BJ (cell line): ENCODE measurements around the gene NOTO. TPM values are rescaled to one million over a fixed set of nuclear protein-coding genes. Genes with fewer than 3 reads are reported as not detected.

Source experiments
- CTCF ChIA-PET: fragments of 350-600 bp; formaldehyde crosslinking; extraction: SDS; loops from one replicate; lab custom pipeline; 2021; ENCODE audit warnings: antibody characterized with exemption, inconsistent platforms; lab: Yijun Ruan, JAX
- POLR2A ChIA-PET: fragments of 300-600 bp; sonication (Branson Sonifier 250); formaldehyde crosslinking; extraction: SDS; loops from one replicate; lab custom pipeline; 2021; ENCODE audit warnings: antibody characterized with exemption; lab: Charles Lee
- DNase-seq: peaks from one replicate; pipeline ENCODE4 v3.0.0-alpha.2; 2011; ENCODE audit warnings: low read depth
- H3K27me3 ChIP-seq: 2 replicates; pipeline ENCODE4 v1.6.0; 2011; ENCODE audit warnings: low read length; ENCODE audit not compliant: control insufficient read depth, insufficient read depth
- H3K36me3 ChIP-seq: 2 replicates; pipeline ENCODE4 v1.5.1; 2011; ENCODE audit warnings: low read length; ENCODE audit not compliant: control insufficient read depth, insufficient read depth
- H3K4me3 ChIP-seq: 2 replicates; pipeline ENCODE4 v1.5.1; 2011; ENCODE audit warnings: low read depth, mild to moderate bottlenecking, control low read depth, low read length
- polyA plus RNA-seq: library from polyadenylated mRNA; depleted of rRNA; stranded (reverse); fragments of >200 nt; gene quantifications from 2 replicates; pipeline ENCODE4 v1.2.3, GENCODE V29; 2011
- TF ChIP-seq, protein P1 (sequence below): IDR thresholded peaks from 2 replicates; pipeline ENCODE4 v1.5.1; 2011; ENCODE audit warnings: low read depth, mild to moderate bottlenecking, control low read depth, inconsistent platforms, low read length, moderate library complexity; ENCODE audit not compliant: insufficient read depth

Gene NOTO
- polyA plus RNA-seq, 1 experiment = not detected

DNA sequence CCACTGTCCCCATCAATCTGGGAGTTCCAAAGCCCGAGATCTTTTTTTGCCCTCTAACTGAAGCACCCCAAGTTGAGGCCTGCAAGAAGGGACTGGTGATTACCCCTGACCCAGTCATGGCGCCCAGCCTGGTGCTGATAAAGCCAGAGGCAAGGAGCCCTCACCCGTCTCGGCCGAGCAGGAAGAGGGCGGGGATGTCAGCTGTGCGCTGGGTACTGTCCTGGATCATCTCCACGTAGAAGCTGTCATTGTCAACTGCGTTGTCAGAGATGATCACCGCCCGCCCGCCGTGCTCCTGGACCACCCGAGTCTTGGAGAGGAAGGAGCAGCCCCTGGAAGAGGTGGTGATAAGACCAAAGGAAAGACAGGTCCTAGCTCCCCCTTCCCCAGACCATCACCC is 26.3 kb downstream of the NOTO start:
- POLR2A ChIA-PET = no interaction called here
- CTCF ChIA-PET = interaction anchor here (0.8 to 2.3 kb wide), 3 partner anchors 9 to 16 kb away, joined by 3 to 5 read pairs (median 4); no protein-coding TSS in a partner anchor
- Histone ChIP-seq H3K4me3 (no peak overlapping the region), H3K36me3 (peaks cover 9% of the 10 kb centered on the region), H3K27me3 (no peaks in the 10 kb centered on the region)
- TF ChIP-seq, protein P1, sequence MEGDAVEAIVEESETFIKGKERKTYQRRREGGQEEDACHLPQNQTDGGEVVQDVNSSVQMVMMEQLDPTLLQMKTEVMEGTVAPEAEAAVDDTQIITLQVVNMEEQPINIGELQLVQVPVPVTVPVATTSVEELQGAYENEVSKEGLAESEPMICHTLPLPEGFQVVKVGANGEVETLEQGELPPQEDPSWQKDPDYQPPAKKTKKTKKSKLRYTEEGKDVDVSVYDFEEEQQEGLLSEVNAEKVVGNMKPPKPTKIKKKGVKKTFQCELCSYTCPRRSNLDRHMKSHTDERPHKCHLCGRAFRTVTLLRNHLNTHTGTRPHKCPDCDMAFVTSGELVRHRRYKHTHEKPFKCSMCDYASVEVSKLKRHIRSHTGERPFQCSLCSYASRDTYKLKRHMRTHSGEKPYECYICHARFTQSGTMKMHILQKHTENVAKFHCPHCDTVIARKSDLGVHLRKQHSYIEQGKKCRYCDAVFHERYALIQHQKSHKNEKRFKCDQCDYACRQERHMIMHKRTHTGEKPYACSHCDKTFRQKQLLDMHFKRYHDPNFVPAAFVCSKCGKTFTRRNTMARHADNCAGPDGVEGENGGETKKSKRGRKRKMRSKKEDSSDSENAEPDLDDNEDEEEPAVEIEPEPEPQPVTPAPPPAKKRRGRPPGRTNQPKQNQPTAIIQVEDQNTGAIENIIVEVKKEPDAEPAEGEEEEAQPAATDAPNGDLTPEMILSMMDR = no peak
- no peak for DNase-seq

DNA sequence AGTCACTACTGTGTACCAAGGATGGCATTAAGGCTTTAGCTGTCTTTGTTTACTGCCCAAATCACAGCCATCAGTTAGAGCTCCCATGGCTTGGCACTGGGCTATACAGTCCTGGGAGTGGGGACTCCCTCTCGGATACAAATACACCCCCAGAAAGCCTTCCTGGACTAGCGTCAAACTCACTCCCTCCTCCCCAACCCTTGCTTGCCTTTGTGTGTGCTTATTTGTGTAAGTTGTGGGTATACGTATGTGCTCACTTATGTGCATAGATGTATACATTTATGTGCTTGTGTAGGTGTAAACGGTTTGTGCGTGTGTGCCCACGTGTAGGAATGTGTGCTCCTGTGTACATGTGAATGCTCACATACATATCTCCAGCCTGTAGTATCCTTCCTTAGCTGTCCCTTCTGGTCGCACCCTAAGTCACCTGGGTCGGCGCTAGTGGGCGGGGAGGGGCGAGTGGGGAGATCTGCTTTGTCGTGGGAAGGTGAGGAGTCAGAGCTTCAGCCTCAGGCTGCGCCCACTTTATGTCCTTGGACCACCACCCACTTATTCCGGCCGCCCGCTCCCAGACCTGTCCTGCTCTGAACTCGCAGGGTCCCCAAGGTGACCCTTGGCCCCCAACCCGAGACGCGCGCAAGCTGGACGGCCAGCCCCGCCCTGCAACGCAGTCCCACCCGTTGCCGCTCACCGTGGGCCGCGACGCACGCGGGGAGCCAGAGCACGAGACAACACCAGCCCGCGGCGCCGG is 30.2 kb downstream of the NOTO start:
- Histone ChIP-seq H3K36me3 (0 out of 2 replicates have a peak, but pooled peaks cover 1% of the 10 kb centered on the region), H3K4me3 (peak overlapping the region; percentile 91), H3K27me3 (no peaks in the 10 kb centered on the region)
- ChIA-PET POLR2A (interaction anchor here (1.0 kb wide), 2 partner anchors 8 to 55 kb away, joined by 4 read pairs; no protein-coding TSS in a partner anchor), CTCF (interaction anchor here (0.6 to 3.2 kb wide), 6 partner anchors 10 to 831 kb away, joined by 3 to 13 read pairs (median 3); no protein-coding TSS in a partner anchor)
- no peak for DNase-seq
- TF ChIP-seq, protein P1 = no peak

DNA sequence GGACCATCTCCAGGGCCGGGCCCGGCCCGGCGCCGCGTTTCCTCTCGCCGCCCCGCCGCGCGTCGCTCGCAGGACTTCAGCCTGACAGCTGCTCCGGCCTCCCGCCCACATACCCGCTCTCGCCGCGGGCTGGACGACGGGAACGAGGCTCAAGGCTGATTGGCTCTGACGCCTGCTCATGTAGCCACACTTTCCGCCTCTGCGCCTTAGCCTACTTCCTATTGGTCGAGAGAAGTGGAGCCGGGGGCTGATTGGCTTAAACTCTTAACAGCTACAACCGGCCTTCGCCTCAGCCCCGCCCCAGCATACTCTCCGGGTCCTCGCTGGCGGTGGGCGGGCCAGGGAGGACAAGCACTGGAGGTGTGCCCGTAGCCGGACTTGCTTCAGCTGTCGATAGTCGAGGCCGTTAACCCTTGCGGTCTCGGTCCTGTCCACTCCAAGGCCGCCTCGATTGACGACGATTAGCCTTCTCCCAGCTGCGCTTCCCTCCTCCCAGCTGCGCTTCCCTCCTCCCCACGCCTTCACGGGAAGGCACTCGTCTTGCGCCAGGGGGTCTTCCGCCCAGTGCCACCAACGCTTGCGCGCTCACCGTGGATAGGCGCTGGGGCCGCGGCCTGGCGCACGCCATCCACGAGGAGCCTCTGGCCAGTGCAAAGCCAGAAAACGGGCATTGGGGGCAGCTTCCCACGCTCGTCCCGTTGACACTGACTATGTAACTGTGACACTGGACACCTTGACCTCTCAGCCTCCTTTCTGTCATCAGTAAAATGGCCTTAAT is 31.0 kb downstream of the NOTO start, which contains the start of gene PRADC1:
Gene PRADC1 (minus strand): TSS at position 86 of the 778 bp plus-strand sequence. CDS start 79 bp downstream, at position 7.
- no peaks in the 10 kb centered on the region for H3K27me3 ChIP-seq
- TF ChIP-seq, protein P1 = no peak
- H3K4me3 ChIP-seq = peak within 1 kb of the TSS; percentile 91
- ChIA-PET CTCF (interaction anchor here (0.6 to 3.2 kb wide), 7 partner anchors 11 to 831 kb away, joined by 3 to 13 read pairs (median 3); no protein-coding TSS in a partner anchor), POLR2A (interaction anchor here (0.7 to 1.0 kb wide), 3 partner anchors 8 to 418 kb away, joined by 4 read pairs; no protein-coding TSS in a partner anchor)
- peak; percentile 99 for DNase-seq
- H3K36me3 ChIP-seq = 0 out of 2 replicates have a peak, but pooled peaks cover 1% of the 10 kb centered on the region

DNA sequence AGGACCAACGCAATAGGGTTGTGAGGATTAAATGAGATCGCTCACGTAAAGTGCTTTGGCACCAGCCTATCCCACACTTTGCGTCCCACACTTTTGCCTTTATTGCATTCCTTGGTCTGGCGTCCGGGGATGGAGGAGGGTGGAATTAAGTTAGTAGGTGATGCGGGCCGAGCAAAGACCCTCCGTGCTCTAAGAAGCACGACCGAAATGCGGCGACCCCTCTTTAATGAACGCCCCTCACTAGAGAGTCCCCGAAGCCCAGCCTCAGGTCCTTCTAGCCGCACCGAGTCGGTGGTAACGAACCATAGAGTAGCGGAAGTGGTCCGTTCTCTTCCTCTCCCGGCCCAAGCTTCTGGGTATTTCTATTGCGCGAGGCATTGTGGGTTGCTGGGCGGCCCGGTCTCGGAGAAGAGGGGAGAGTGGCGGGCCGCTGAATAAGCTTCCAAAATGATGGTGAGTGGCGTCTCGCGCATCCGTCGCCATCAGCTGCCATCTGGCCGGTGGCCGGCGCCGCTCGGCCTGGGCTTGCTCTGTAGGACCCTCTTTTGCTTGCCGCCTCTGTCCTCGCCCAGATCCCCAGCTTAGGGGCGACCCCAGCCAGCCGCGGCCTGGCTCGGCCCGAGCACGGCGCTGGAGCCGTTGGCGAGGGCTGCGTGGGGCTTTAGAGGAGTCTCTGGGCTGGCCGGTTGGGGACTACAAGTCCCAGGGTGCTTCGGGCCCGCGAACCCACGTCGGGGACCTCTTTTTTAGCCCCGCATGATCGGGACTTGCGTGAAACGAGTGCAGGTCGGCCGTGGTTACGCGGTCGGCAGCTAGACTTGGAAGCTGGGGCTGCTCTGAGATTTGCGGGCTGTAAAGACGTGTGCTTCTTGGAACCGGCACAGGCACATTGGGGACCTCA is 31.8 kb downstream of the NOTO start, which contains the start of gene CCT7:
Gene CCT7 (plus strand): TSS at position 377 of the 901 bp plus-strand sequence. CDS start 71 bp downstream, at position 448.
- peak within 1 kb of the TSS; percentile 91 for H3K4me3 ChIP-seq
- POLR2A ChIA-PET = interaction anchor here (0.7 to 1.0 kb wide), 2 partner anchors 57 to 419 kb away, joined by 4 read pairs; no protein-coding TSS in a partner anchor
- H3K36me3 ChIP-seq = peaks cover 1% of the 10 kb centered on the region; the same call in 1 of the 2 replicates
- no peaks in the 10 kb centered on the region for H3K27me3 ChIP-seq
- DNase-seq = peak; percentile 43
- CTCF ChIA-PET = interaction anchor here (0.9 to 3.2 kb wide), 4 partner anchors 15 to 58 kb away, joined by 3 to 13 read pairs (median 3); no protein-coding TSS in a partner anchor
- TF ChIP-seq, protein P1 = no peak
